Measurements from ENCODE around the gene PRTFDC1. TPM values are rescaled to one million over a fixed set of nuclear protein-coding genes. Genes with fewer than 3 reads are reported as not detected.

Gene PRTFDC1
- total and polyA plus RNA-seq, 2 of the 8 experiments (the other 6 are each of a cell fraction or from before 2014, with no cell fraction given) = 5.9 to 6.6 TPM

DNA sequence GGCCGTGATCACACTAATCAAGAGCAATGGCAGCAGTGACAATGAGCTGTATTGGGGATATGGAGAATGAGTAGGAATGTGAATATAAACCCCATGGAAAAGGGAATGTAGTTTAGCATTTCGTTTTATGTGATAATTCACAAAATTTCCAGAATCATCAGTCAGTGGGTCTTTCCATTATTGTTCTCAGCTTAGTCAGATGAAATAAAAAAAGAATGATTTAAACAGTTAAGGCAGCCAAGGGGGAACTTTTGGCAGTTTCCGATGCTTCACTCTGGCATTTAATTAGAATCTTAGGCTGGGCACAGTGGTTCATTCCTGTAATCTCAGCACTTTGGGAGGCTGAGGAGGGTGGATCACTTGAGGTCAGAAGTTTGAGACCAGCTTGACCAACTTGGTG is 86.6 kb downstream of the PRTFDC1 start:
- no peak overlapping the region for H2AK5ac ChIP-seq (ENCODE audit: low read depth, low read length)
- POLR2A ChIA-PET (ENCODE audit: partially characterized antibody) = interaction anchor here (1.3 kb wide), 1 partner anchor 87 kb away, joined by 5 read pairs; the partner anchor contains the start of gene PRTFDC1
- H2BK120ac ChIP-seq (replicated peaks; ENCODE audit: low read depth, low read length) = no peak overlapping the region
- no peaks in the 10 kb centered on the region for H4K20me1 ChIP-seq (replicated peaks in 1 of 2; ENCODE audit: control insufficient read depth in 1 of 2, insufficient read depth in 2 of 2, low read length in 2 of 2)
- H4K5ac ChIP-seq (ENCODE audit: insufficient read length, low read depth, low read length) = no peak overlapping the region
- H3K18ac ChIP-seq (ENCODE audit: extremely low read depth, low read length) = no peak overlapping the region
- H3K9ac ChIP-seq (replicated peaks in 1 of 4; ENCODE audit: extremely low read depth in 1 of 4, low read depth in 3 of 4, low read length in 3 of 4) = no peak overlapping the region
- no peaks in the 10 kb centered on the region for H3K27me3 ChIP-seq (replicated peaks in 1 of 4; ENCODE audit: control insufficient read depth in 3 of 4, extremely low read depth in 1 of 4, insufficient read depth in 3 of 4, low read length in 3 of 4)
- H3K56ac ChIP-seq (replicated peaks; ENCODE audit: insufficient read length, low read depth, low read length) = no peak overlapping the region
- no peak overlapping the region for H2AFZ ChIP-seq (ENCODE audit: low read length)
- H3K14ac ChIP-seq (ENCODE audit: insufficient read length) = no peak overlapping the region
- no peak overlapping the region for H3K23ac ChIP-seq (ENCODE audit: insufficient read length)
- no peak overlapping the region for H3K27ac ChIP-seq (ENCODE audit: low read depth, low read length)
- no peaks in the 10 kb centered on the region for H3K9me3 ChIP-seq (ENCODE audit: insufficient read depth in 2 of 2, low read depth in 1 of 2, low read length in 1 of 2)
- no peak overlapping the region for H3K4me3 ChIP-seq (ENCODE audit: extremely low read depth in 1 of 4, insufficient read depth in 2 of 4, low read depth in 3 of 4, low read length in 4 of 4)
- H3K79me1 ChIP-seq (ENCODE audit: low read depth, low read length) = no peaks in the 10 kb centered on the region
- no peaks in the 10 kb centered on the region for H3K36me3 ChIP-seq (ENCODE audit: control insufficient read depth in 2 of 4, insufficient read depth in 4 of 4, low read length in 3 of 4)
- no peak overlapping the region for H2BK12ac ChIP-seq (ENCODE audit: low read depth, low read length)
- FAIRE-seq (no peak), DNase-seq (ENCODE audit: low read depth in 1 of 2, low spot score in 2 of 2) (no peak)
- no peak overlapping the region for H2BK5ac ChIP-seq (ENCODE audit: low read depth, low read length)
- H2BK20ac ChIP-seq (ENCODE audit: low read length) = no peak overlapping the region
- H4K91ac ChIP-seq (replicated peaks; ENCODE audit: insufficient read length, low read length) = no peak overlapping the region
- no peak overlapping the region for H4K8ac ChIP-seq (ENCODE audit: extremely low read depth, insufficient read depth, low read length)
- CTCF ChIA-PET (ENCODE audit: partially characterized antibody) = no interaction called here
- H3K4me2 ChIP-seq (ENCODE audit: insufficient read depth in 1 of 2, low read depth in 2 of 2, low read length in 2 of 2) = no peak overlapping the region
- no peaks in the 10 kb centered on the region for H3K23me2 ChIP-seq (ENCODE audit: low read depth, low read length)
- no peak overlapping the region for H3K4ac ChIP-seq (replicated peaks; ENCODE audit: insufficient read length, low read depth, low read length)
- H2BK15ac ChIP-seq (ENCODE audit: low read length) = no peak overlapping the region
- WGBS, 2 experiments (ENCODE audit: extremely low coverage in 1 of 2, insufficient coverage in 1 of 2, insufficient read length in 1 of 2, insufficient replicate concordance in 2 of 2, low coverage in 1 of 2, low lambda C conversion rate in 2 of 2, missing lambda C conversion rate in 1 of 2) = 81% methylated on average over 3 of the region's 3 CpGs; no CpG with 5 or more reads in 1 of the 2 experiments
- H3K79me2 ChIP-seq (ENCODE audit: control insufficient read depth in 1 of 2, insufficient read depth in 2 of 2, low read length in 2 of 2) = no peaks in the 10 kb centered on the region
- H3K4me1 ChIP-seq (replicated peaks in 1 of 4; ENCODE audit: control insufficient read depth in 3 of 4, insufficient read depth in 4 of 4, low read length in 3 of 4) = peaks cover 0 to 5% (median 0%) of the 10 kb centered on the region in 4 experiments; a peak in 1 of 7 replicates
- TF ChIP-seq SAP30 (IDR thresholded peaks at IDR 0.05; ENCODE audit: insufficient read depth, insufficient replicate concordance, low read length) = no peak
- TF ChIP-seq JUND (IDR thresholded peaks at IDR 0.05; ENCODE audit: low read length) = no peak
- no peak for TF ChIP-seq POLR2AphosphoS5 (IDR thresholded peaks at IDR 0.05; ENCODE audit: low read depth, low read length)
- TF ChIP-seq EGR1 (IDR thresholded peaks at IDR 0.05; ENCODE audit: borderline replicate concordance, low read depth, low read length) = no peak
- no peak for TF ChIP-seq BCL11A (IDR thresholded peaks at IDR 0.05; ENCODE audit: low read depth in 2 of 2, low read length in 2 of 2)
- TF ChIP-seq, protein P1, sequence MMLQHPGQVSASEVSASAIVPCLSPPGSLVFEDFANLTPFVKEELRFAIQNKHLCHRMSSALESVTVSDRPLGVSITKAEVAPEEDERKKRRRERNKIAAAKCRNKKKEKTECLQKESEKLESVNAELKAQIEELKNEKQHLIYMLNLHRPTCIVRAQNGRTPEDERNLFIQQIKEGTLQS (IDR thresholded peaks at IDR 0.05; ENCODE audit: insufficient read depth, low read depth, low read length) = no peak
- TF ChIP-seq CHD2 (IDR thresholded peaks at IDR 0.05; ENCODE audit: low read length) = no peak
- no peak for TF ChIP-seq NRF1 (IDR thresholded peaks at IDR 0.05; ENCODE audit: low read depth, low read length)

Data from H1 (cell line).